ENCODE results near the gene LPP.

The LPP gene

GRCh38 chr3:188534633-188535032 lies 380.7 kb downstream of the LPP start:
- DNase-seq: no peak

DNA sequence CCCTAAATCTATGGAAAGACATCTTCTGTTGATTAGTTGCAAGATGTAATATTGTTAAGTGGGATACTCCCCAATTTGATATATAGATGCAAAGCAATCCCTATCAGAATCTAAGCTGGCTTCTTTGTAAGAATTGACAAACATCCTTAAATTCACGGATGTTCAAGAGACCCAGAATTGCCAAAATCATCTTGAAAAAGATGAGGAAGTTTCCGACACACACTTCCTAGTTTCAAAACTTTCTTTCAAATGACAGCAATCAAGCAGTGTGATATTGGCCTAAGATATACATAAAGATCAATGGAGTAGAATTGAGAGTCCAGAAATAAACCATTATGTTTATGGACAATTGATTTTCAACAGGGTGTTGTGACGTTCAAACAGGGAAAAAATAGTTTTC lies 383.6 kb downstream of the LPP start:
- DNase-seq: no peak

DNA sequence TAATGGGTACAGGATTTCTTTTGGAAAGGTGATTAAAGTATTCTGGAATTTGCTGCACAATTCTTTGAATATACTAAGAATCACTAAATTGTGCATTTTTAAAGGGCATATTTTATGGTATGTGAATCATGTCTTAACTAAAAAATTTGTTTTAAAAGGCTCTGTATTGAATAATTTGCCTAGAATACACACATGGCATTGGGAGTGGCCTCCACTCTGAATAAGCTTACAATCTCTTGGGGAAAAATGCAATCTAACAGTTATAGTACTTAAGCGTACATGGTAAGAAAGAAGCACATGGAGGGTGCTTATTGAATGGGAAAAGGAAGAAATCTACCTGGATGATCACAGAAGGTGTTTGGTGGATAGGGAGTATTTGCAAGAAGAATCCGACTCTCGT lies 385.1 kb downstream of the LPP start:
- DNase-seq: no peak

- DNase-seq: no peak
These were observed 385.8 kb downstream of the LPP start for GRCh38 chr3:188539631-188540194.

DNA sequence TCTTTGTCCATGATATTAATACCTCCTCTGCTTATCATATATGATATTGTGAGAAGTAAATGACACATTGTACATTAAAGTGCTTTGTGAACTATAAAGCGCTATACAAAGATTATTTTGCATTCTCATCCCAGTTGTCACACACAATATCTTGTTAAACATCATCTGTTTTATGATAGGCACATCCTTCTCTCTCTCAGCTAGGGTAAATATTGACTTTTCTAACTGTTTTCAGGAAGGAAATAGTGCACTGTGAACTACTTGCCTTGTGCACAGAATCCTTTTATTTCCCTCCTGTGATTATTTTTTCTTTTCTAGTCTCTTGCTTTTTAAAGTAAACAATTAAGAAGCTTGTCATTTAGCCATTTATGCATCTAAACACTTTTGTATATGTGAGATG lies 388.2 kb downstream of the LPP start:
- peak; percentile 23 for DNase-seq

DNA sequence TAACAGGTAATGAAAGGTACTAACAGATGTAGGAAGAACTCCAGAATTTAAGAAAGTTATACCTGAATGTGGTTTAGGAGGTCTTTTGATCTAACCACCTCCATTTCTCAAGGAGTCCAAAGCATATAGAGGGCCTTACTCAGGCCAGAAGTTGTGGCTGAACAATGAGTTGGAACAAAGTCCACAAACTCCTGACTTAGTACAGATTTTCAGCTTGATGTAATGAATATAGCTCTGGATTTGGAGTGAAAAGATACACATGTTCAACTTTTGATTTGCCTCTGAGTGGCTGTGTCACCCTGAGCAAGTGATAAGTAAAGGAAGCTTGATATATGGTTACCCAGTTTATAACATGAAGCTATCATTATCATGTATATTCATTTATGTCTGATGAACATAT lies 390.1 kb downstream of the LPP start:
- no peak for DNase-seq

DNA sequence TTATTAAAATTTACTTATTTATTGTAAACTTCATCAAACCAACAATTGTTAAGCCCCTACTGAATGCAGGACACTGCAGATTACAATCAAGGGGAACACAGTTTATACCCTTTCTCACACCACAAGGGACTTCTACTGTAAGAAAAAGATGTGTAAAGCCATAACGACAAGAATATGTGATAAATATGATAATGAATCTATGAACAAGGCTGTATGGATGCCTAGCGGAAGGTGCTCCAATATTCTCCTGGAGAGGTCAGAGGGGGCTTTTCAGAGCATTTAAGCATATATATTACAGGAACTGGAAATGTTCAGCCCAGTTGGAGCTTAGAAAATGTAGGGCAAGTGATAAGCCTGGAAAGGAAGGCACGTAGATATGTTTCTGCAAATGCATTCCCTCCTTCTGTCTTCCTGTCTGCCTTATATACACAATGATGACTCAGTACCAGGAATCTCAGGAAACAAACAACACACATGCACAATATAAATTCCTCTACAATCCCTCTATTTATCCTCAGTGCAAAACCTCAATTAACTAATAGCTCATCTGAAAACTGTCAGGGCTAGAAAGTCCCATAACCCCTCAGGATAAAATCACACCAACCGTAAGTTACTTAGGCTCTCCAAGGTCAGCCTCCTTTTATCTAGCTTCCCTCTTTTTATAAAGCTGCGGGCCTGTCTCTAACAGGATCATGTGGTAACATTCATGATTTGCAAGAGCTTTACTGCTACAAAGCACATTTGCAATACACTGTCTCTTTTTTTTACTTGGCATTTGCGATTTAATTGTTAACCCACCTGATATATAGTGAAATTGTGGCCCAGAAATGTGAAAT lies 393.1 kb downstream of the LPP start:
- no peak for DNase-seq

DNA sequence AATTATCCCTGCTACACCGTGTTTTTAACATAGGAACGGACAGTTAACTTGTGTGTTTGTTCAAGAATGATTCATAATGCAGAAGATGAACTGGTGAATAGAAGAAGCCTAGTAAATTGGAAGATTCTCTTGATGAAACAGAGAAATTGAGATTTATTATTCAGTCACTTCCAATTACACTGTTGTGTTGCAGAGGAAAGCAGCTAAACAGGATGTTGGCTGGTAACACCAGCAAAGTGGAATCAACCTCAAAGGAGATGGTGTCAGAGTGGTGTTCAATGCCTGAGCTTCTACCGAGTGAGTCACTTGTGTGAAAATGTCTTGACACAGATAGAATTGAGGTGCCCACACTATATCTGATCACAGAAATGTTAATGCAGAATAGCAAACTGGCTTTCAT lies 399.6 kb downstream of the LPP start:
- no peak for DNase-seq

DNA sequence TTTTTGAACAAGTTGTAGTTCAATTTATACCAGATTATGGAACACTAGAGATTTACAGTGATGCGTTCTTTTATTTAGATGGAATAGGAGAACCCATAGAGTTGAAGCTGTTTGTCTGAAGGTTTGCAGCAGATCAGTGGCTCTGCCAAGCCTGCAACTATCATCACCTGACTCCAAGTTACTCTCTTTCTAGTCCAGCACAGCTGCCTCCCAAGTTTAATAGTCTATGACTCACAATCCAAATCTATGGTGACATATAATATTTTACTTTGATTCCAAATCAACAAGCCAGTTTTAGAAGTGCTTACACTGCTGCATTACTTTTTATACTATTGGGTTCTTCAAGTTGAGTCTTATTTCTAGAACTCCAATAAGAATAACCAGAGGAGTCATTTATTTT lies 400.4 kb downstream of the LPP start:
- DNase-seq: no peak

- DNase-seq: no peak
These were observed 403.3 kb downstream of the LPP start for GRCh38 chr3:188557235-188557634.

- no peak for DNase-seq
These were observed 404.6 kb downstream of the LPP start for GRCh38 chr3:188558343-188559071.

DNA sequence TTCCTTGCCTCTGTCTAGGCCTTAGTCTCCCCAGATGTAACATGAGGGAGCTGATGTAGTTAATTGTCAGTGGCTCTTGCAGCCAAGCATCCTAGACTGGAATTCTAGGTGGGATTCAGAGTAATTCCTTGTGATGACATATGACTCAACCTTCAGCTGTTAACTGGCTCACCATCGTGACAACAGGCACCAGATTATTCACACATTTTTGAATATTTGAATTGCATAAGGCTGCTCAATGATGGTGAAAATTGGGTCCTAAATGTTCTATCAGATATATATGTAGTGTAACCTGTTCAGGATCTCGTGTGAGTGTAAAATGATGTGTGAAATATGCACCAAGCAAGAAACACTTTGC lies 405.1 kb downstream of the LPP start:
- DNase-seq: no peak

- no peak for DNase-seq
These were observed 405.9 kb downstream of the LPP start for GRCh38 chr3:188559856-188560255.

GRCh38 chr3:188562144-188562543 lies 408.2 kb downstream of the LPP start:
- DNase-seq: no peak

GRCh38 chr3:188567478-188568195 lies 413.7 kb downstream of the LPP start:
- DNase-seq: no peak

DNA sequence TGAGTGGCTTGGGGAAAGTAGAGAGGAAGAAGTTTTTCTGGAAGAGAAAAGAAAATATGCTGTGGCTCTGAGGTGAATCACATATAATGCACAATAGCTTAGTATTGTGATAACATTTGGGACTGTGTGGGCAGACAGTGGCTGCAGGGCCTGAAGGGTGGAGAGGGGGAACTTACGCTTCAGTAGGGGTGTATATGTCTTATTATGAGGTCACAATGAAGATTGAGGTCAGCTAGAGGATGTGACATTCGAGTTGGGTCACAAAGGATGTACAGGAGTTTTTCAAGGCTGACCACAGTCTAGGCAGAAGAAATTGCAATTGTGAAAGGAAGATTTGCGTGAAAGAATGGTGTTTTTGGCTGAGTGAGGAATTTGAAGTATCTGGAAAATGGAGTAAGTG lies 414.8 kb downstream of the LPP start:
- no peak for DNase-seq

GRCh38 chr3:188571531-188572095 lies 417.7 kb downstream of the LPP start:
- no peak for DNase-seq

- no peak for DNase-seq
These were observed 419.5 kb downstream of the LPP start for GRCh38 chr3:188573291-188573940.

DNA sequence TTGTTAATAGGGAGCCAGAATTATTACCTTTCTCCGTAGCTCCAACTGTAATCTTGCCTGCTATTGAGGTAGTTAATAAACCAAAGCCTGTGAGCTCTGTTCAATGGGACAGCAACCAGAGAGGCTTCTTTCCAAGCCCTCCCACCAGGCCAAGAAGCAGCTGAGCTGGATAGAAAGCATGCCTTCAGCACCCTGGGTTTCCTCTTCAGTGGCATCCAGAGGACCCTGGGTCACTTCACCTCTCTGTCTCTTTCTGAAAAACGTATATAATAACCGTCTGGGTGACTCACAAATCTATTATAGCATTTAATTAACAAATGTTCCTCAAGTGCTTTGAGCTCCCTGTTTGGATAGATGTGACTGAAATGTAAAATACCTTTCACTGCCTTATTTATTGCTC lies 420.0 kb downstream of the LPP start:
- no peak for DNase-seq

- no peak for DNase-seq
These were observed 420.9 kb downstream of the LPP start for GRCh38 chr3:188574885-188575284.

GRCh38 chr3:188575501-188575900 lies 421.5 kb downstream of the LPP start:
- DNase-seq: no peak

DNA sequence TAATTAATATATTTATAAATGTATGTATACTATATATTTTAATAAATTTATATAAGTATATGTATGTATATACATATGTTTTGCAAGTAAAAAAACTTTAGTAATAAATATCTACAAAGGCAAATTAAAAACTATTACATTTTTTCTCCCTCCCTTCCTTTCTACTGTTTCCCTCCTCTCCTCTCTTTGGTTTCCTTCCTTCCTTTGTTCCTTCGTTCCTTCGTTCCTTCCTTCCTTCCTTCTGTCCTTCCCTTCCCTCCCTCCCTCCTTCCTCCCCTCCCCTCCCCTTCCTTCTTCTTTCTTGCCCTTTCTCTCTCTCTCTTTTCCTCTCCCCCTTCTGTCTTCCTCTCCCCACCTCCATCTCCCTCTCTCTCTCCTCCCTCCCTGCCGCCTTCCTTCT lies 423.6 kb downstream of the LPP start:
- no peak for DNase-seq
